GM12891 (cell line): ENCODE results near the gene P2RX5.

Source experiments
- POLR2A ChIP-seq: IDR thresholded peaks from 2 replicates; pipeline ENCODE4 v1.6.1; 2011; ENCODE audit warnings: low read depth, low read length, control low read depth
- TAF1 ChIP-seq: IDR thresholded peaks from 2 replicates; pipeline ENCODE4 v1.6.1; 2011; ENCODE audit warnings: low read depth, low read length, control low read depth

- TF ChIP-seq POLR2A (no peak), TAF1 (no peak)
Measured at GRCh38 chr17:3655766-3656165, 40.2 kb downstream of the P2RX5 start.
